Stimulated activated CD4-positive, alpha-beta T cell treated with anti-CD3 and anti-CD28 coated beads, Interleukin-12 subunit alpha, Interleukin-12 subunit beta, amount 100 ng/mL, for 24 hours (primary cell): Measurements from ENCODE around the gene ARHGAP26.
A peak's percentile ranks its signal among the peaks of the same experiment; 100 is the strongest.

Source experiments
- DNase-seq, 2 experiments: peaks; one replicate each; pipeline ENCODE4 v3.0.0-alpha.2; 2020; ENCODE audit warnings: low read depth in 2 of 2

ARHGAP26 gene

DNA sequence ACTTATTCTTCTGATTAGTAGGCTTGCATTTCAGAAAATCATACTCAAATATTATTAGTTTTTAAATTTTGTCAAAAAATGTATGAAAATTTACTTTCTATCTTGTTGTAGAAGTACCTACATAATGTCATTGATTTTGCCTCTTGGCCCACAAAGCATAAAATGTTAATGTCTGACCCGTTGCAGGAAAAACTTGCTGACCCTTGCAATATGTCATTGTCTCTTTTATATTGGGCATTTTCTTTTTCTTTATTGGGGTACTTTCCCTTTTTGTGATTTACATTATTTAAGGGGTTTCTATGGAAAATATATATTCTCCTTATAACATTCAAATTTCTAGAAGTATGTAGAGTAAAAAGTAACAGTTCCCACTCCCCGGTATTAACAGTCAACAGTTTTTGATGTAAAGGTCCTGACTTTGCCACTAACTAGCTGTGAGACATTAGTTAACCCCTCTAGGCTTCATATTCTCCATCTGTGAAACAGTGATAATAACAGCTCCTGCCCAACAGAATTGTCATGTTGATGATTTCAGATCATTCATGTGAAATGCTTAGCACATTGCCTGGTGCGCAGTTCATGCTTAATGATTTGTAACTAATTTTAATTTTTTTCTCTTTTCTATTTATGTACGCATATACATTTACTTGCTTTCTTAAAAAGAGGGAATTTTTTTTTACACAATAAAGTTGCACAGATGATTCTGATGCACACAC lies 243.2 kb downstream of the ARHGAP26 start:
- no peak for DNase-seq

DNA sequence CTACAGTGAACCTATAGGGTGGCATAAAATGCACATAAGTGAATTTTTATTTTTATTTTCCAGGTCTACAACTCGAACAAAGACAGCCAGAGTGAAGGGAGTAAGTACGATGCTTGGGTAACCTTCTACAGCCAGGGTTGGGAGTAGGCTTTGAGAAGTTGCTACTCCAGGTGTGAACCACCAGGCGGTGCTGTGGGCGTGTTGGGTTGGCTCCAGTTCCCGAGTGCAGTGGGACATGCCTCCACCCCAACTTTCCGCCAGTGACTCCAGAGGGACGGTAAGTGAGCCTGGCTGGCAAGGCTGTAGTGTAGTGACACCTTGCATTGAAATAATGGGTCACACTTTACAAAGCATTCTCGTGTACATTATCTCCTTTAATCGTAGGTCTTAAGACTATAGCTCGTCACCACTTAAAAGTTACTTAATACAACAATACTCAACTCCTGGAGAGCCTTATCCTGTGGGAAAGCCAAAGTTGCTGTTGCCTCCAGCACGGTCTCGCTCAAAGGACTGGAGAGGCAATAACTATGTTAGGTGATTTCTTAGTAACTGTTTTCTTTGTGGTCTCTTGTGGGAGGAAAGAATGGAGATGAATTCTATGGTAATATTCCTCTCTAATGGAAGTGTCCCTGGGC lies 244.0 kb downstream of the ARHGAP26 start:
- DNase-seq: no peak

DNA sequence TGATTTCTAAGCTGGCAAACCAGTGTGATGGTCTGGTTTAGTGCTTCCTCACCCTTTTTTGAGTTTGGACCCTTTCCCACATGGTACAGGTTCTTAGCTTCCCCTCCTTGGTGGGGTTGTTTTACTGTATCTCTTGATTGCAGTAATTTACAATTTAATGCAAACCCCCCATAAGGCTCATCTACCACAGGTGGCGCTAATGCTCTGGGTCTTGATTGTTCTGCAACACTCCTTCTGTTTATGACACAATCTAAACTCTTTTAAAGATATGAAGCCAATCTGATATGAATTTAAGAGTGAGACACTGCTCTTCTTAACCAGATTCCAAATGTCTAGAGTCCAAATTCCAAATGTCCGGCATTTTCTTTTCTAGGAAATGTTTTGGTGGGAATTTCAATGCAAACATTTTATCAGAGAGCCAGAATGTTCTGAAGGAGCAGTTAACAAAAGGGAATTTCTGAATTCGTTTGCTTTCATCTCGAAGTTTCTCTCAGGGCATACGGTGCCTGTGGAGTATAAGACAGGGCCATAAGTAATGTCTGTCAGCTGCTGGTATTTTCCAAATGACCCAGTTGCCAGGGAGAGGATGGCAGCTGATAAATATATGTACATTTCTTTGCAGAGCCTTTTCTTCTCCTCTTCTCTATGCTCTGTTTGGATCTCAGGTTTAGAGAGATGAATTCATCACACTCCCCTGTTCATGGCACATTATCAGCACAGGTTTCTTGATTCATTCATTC lies 246.8 kb downstream of the ARHGAP26 start:
- DNase-seq: no peak

DNA sequence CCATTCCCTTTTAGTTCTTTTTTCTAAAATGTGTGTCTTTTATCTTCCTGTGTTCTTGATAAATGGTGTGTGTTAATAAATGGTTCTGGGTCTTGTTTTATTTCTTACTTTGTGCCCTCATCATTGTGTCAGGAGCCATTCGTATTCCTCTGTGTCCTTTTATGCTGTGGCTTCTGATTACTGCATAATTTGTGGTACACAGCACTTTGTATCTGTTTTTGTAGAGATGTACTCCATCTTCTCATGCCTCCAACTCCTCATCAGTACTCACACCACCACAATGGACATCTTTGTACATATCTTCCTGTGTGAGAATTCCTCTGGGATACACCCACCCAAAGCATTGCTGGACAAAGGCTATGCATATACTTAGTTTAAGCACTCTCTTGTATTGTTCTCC lies 247.4 kb downstream of the ARHGAP26 start:
- no peak for DNase-seq

DNA sequence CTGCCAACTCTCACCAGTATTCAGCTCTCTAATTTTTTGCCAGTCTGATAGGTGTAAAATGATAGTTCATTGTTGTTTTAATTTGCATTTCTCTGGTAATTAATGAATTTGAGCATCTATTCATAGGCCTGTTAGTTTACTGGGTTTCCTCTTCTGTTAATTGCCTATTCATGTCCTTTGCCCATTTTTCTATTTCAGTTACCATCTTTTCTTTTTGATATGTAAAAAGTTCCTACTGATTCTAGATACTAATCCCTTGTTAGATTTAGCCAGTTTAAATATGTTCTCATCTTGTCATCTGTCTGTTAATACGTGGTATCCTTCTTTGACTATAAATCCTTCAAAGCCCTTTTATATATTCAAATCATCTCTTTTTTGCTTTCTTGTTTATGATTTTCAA lies 247.8 kb downstream of the ARHGAP26 start:
- no peak for DNase-seq

DNA sequence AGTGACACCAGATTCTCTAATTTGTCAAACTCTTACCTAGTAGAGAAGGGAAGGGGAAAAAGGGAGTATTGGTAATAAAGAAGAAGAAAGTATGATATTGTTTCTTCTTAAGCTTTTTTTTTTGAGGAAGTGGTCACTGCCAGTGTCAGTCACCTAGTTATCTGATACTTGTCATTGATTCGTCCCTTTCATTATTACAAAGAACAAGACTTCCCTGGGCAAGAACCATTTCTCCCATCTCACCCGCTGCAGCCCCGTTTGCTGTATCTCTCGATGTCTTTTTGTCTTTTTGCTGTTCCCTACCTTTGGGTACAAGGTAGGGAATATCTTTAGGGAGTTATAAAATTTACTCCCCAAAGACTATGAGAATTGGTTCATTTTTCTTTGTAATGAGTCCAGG lies 249.0 kb downstream of the ARHGAP26 start:
- DNase-seq: no peak

DNA sequence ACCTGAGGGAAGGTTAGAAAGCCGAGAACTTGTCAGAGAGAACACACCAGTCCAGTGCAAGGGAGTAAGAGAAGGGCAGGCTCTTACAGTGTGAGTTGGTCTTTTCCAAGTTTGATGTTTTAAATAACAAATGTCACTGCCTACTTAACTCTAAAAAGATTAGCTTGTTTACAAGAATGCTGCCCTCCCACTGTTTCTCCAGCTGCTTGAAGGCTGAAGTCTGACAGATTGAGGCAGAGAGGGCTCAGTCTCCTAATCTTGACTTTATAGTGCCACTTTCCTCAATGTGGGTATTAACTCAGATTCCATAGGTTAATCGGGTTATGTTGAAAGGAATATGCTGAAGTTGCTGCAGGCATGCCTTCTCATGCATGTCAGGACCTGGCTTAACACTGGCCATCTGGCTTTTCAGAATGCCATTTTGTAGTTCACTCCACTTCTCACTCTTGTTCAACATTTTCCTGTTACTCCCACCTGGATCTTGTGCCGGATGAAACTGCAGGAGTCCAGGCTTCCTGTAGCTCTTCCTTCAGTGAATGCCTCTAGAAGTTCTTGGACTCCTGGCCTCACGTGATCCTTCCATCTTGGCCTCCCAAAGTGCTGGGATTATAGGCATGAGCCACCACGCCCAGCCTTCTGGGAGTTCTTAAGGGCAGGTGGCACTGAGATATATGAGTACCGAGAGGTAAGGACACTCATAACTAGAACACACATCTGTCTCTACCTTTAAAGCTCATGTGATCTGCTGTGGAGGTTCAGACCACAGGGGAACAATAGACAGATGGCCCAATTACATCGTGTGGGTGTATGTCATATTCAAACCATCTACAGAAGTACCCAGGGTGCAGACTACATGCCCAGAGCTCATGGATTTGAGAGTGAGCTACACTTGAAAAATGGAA lies 249.7 kb downstream of the ARHGAP26 start:
- no peak for DNase-seq

DNA sequence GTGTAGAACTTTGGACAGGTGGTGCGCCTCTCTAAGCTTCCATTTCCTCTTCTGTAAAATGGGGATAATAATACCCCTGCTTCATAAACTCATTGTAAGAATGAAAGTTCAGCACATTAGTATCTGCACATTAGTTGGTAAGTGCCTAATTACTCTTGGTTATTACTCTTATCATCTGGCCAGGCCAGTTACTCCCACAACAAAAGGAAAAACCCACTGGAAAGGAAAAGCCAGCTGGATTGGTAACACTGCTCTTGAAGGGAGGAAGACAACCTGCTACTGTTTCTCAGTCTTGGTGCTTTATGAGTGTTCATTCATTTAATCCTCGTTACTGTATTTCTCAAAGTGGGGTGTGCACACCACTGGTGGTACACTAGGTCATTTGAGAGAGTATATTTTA lies 251.4 kb downstream of the ARHGAP26 start:
- no peak for DNase-seq

DNA sequence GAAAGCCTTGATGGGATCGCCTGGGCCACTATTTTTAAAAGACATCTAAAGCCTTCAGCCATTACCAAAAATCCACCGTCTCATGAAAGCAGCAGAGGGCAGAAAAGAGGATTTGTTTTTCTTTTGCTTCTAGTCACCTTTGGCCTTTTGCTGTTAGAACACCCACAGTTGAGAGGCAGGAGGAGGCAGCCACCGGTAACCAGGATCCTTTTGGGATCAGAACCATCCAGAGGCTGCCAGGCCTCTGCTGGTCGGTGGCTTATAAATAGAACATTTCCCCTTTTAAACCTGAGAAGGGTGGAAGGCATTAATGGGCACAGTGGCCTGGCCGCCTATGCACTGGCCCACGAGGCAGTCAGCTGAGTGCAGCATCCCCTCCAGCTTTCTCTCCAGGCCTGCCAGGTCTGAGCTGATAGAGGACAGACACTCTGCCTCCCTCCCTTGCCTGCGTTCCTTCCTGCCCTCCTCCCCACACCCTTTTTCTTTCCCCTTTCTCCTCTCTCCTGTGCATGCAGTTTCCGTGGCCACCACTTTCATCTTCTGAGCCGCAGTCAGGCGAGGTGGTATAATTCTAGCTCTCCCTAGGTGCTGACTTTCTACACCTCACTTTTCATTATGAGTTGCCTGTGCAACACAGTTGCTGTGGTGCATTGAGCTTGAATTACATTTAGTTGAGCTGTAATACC lies 253.4 kb downstream of the ARHGAP26 start:
- peak in 1 of 2 experiments; percentile 45 for DNase-seq

DNA sequence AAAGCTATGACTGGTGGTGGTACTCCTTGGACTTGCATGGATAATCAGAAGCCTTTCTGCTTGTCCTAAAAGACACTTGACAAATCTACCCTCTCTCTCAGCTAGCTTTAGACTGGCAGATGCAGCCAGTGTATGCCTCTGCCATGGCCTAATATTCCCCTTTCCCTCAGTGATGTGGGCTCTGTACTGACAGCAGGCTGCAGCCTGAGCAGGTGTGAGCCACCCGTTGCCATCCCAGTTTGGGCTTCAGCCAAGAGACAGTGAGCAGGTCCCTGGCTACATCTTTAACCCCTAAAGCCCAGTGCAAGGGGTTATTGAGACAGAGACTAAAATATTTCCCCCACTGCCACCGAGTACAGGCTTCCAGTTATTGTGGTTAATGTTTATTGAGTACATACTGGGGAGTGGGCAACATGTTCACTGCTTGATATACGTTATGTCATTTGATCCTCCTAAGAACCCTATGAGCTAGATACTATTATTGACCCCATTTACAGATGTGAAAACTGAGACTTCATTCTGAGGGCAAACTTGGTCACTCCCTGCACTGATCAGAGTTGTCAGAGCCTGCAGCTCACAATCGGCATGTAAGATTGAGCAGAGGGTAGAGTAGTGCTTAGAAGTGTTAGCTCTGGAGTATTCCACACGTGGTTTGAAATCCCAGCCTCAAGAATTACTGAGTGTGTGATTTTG lies 254.2 kb downstream of the ARHGAP26 start:
- DNase-seq: no peak

DNA sequence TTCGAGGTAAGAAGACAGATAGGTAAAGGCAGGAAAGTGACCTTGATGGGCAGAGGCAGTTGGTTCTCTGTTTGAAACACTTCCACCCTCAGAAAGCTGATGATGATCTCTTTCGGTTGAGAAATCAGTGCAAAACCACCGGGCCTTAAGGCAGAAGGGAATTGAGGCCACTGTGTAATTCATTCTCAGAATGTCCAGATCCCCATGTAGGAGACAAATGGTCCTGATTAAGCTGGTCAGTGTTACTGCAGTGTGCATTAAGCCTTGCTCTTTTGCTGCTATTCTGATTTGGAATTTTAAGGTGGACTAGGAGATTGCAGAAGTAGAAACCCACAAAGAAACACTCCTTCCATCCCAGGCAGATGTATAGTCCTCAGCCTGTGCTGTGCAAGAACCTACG lies 255.2 kb downstream of the ARHGAP26 start:
- no peak for DNase-seq

DNA sequence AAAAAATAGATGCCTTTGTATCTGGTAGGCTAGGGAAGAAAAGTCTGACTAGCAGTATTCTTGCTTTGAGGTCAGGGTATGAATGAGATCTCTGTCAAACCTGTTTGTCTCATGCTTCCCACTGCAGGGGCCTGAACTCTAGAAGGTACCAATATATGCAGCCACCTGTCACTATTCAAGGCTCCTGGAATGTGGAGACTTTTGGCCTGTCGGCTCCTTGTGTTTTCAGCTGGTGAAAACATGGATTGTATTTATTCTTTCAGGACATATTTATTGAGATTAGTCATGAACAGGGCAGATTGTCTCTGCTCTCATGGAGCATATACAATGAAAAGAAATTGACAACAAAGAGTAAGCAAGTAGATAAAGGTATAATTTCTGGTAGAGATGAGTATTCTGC lies 255.8 kb downstream of the ARHGAP26 start:
- DNase-seq: no peak

DNA sequence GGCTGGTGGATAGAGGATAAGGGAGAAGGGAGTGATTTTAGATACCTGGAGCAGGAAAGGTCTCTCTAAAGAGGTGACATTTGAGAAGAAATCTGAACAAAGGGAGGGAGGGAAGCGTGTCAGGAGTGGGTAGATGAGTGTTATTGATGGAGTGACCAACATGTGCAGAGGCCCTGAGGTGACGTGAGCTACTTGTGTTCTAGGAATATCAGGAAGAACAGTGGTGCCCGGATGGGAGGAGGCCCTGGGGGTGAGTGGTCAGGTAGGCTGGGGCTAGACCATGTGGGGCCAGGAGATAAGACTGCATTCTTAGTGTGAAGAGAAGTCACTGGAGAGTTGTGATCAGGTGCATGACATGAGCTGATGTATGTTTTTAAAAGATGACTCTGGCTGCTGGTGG lies 256.2 kb downstream of the ARHGAP26 start:
- DNase-seq: no peak

DNA sequence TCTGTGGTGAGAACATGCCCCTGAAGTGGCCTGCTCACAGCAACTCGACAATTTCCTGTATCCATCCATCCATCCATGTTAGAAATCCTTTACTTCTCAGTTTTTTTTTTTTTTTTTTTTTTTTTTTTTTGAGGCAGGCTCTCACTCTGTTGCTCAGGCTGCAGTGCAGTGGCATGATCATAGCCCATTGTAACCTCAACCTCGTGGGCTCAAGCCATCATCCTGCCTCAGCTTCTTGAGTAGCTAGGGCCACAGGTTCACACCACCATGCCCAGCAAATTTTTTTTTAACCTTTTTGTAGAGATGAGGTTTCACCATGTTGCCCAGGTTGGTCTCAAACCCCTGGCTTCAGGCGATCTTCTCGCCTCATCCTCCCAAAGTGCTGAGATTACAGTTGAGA lies 259.1 kb downstream of the ARHGAP26 start:
- no peak for DNase-seq

DNA sequence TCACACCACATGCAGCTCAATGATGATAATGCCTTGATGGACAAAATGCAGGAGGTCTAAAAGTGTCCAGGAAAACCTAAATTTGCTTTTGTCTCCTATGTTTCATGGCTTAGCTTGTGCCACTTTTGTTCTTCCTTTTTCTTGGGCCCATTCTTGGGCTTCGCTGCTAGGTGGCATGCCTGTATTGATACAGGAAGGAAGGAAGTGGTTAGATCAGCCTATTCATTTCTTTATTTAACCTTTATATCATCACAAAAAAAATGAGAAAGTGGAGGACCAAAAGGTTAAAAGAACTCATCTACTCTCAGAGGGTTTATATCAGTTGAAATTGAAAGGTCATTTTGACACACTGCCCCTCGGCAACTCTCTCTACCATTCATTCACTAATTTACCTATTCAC lies 260.2 kb downstream of the ARHGAP26 start:
- DNase-seq: no peak

DNA sequence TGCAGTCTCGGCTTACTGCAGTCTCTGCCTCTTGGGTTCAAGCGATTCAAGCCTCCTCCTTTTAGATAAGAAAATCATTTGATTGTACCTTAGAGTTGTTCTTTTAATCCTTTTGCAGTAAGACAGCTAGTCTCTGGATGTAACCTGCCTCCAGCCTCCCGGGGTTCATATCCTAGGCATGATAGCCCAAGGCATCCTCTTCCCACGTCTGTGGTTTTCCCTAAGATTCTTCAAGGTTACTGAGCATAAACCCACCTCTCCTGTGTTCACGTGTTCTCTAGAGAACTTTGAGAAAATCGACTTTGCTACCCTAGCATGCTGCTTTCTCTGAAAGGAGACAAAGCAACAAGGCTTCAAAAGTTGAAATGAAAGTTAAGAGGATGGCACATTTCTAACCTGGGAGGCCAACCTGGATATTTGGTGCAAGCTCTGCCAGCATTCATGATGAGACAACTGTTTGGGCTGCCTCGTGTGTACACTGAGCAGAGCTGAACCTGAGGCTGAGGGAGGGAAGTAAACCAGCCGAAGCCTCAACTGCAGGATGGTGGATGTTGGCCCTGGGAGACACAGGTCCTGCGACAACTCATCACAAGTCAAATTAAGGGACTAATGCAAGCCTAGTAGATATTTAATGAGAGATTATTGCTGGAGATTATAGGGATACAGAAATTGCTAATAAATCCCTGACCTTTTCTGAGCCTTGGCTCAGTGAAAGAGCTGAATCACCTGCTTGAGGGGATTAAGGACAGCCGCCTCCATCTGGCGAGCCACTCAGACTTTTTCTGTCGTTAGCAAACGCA lies 261.8 kb downstream of the ARHGAP26 start:
- DNase-seq: no peak

DNA sequence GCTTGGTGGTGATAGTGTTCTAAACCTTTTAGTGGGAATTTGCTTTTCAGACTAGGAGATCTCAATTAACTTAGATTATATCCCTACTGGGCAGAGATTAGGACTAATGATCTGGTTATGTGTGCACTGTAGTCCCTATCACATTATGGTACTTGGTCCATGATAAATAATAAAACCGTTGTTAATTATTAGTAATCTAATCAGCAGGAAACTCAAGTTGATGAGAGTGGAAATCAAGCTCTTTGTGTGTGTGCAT lies 262.3 kb downstream of the ARHGAP26 start:
- no peak for DNase-seq

DNA sequence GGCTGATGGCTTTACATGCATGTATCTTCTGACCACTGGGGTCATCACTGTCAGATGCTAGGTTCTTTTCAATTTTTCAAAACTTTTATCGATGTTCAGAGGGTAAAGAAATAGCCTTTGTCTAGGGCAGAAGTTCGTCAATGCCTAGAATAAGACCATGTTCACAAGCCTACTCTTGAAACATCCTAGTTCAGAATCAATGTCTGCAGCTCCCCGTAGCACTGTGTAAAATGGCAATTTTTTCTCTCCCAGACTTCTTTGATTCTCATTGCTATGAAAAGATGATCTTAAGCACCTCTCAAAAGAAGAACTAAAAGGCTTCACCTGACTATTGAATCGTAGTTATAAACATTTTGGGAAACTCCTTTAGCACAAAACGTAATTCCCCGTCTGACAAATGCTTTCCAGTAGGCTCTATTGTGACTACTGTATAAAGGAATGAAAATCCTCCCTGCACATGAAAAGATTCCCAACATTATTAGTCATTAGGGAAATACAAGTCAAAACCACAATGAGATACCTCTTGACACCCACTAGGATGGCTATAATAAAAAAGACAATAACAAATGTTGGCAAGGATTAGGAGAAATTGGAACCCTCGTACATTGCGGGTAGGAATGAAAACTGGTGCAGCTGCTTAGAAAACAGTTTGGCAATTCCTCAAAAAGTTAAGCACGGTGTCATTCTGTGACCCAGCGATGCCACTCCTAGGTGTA lies 263.5 kb downstream of the ARHGAP26 start:
- no peak for DNase-seq

DNA sequence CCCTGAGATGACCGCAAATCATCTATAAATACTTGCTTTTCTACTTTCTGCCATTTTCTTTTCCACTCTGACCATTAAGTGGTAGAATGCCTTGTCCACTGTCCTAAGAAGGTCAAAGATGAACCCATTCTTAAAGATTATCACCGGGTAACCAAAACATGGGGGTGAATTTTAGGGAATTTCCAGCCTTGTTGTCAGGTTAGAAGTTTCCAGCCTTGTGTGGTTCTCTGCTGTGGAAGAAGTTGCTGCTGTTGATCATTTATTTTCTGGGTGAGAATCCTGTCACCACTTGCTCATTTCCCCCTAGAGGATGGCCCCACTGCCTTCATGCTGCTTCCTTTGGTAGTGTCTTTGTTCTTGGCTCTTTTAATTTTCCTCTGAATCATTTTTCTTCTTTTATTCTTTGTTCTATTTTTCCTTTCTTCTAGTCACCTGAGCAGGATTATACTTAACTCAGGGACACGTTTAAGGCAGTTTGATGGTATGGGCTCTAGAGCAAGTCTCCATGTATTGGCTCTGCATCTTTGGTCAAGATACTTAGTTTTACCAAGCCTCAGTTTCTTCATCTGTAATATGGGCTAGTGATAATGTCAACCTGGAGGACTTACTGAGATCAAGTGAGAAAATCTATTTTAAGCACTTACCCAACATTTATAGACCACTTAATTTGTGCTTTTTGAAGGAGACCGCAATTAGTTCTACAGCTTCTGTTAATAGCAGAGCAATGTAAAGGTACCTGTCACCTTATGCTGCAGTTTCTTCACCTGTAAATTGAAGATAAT lies 266.2 kb downstream of the ARHGAP26 start:
- DNase-seq: no peak
